GM13977 (cell line): ENCODE data around the gene ADAT2.
A peak's percentile ranks its signal among the peaks of the same experiment; 100 is the strongest.

Experiments
- DNase-seq: peaks from one replicate; pipeline ENCODE4 v3.0.0; 2012; ENCODE audit warnings: low spot score
- in situ Hi-C: fragments of 300-500 bp; cut with MboI; formaldehyde crosslinking; loops from one replicate; pipeline ENCODE4 v1.12.0; 2022; ENCODE audit warnings: low sequenced_read_pairs, low pct_unique_long_range_greater_than_20kb, mixed read lengths, inconsistent platforms; ENCODE audit not compliant: unreplicated experiment
- TF ChIP-seq, protein P1 (sequence below): IDR thresholded peaks from 2 replicates; pipeline ENCODE4 v1.5.1; 2012; ENCODE audit warnings: mild to moderate bottlenecking, control low read depth; ENCODE audit not compliant: insufficient read depth; ENCODE audit errors: extremely low read depth, missing control alignments

The ADAT2 gene

DNA sequence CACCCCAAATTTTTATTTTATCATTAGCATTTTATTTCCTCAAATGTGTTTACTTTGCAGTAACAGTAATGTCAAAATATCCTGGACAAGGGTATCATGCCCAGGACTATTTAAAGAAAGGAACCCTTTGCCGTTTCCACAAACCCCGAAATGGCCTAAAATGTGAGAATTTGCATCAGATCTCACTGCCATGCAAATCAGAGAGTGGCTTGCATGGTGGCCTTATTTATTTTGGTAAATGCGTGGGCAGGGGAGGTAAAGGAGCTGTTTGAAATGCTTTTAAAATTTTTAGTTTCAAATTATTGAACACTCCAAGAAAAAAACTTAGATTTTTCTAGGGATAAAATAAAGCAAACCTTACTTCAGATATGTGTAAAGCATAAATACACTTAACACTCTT lies 43.8 kb downstream of the ADAT2 start:
- in situ Hi-C loops, result loop anchor here (25.0 kb wide), 1 partner anchor 694 kb away; no protein-coding TSS in a partner anchor
- TF ChIP-seq, protein P1, sequence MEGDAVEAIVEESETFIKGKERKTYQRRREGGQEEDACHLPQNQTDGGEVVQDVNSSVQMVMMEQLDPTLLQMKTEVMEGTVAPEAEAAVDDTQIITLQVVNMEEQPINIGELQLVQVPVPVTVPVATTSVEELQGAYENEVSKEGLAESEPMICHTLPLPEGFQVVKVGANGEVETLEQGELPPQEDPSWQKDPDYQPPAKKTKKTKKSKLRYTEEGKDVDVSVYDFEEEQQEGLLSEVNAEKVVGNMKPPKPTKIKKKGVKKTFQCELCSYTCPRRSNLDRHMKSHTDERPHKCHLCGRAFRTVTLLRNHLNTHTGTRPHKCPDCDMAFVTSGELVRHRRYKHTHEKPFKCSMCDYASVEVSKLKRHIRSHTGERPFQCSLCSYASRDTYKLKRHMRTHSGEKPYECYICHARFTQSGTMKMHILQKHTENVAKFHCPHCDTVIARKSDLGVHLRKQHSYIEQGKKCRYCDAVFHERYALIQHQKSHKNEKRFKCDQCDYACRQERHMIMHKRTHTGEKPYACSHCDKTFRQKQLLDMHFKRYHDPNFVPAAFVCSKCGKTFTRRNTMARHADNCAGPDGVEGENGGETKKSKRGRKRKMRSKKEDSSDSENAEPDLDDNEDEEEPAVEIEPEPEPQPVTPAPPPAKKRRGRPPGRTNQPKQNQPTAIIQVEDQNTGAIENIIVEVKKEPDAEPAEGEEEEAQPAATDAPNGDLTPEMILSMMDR, result no peak
- DNase-seq, result peak; percentile 15

DNA sequence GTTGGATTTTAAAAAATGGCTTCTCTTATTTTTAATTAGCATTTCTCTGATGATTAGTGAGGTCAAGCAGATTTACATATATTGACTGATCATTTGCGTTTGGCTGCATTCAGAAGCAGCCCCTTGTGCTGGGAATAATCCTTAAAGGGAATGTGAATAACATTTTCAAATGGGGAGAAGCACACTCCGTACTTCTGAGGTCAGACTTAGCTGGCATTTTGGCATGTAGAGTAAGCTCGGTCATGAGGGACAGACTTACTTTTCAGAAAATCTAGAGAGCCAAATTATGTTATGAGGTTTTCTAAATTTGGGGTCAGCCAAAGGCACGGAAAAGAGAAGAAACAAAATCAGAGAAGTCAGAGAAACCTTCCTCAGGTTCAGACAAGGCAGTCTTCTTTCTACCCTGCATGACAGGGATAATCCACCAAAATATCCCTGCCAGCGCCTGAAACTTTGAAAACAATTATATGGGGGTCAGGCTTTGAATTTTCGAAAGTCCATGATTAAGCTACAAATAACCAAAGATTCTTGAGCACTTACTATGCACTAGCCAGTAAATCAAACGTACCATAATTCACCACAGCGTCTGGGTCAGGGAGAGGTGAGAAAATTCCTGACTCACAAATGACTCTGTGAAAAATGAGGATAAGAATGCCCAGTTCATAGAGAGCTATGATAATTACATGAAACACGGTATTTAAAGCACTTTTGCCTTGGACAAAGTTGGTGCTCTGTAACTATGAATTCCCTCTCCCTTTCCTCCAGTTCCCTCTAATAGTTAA lies 44.9 kb downstream of the ADAT2 start:
- in situ Hi-C loops, result loop anchor here (25.0 kb wide), 1 partner anchor 693 kb away; no protein-coding TSS in a partner anchor
- TF ChIP-seq, protein P1, result no peak
- DNase-seq, result no peak

DNA sequence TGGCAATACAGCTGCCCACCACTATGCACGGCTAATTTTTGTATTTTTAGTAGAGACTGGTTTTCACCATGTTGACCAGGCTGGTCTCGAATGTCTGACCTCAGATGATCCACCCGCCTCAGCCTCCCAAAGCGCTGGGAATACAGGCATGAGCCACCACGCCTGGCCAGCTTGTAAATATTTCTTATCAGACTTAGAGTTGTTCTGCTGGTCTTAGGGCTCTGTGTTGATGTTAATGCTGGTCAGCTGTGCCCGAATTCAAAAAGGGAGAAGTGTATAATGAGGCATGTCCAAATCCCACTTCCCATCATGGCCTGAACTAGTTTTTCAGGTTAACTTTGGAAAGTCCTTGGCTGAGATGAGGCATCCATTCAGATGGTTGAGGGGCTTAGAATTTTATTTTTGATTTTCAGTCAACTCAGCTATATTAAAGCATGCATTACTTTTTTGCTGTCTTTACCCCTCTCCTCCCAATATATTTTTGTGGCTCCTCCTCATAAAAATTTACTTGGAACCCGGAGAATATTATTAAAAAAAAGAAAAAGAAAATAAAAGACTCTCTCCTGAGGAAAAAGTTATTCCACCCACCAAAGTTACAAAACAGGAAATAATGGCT lies 47.7 kb downstream of the ADAT2 start:
- no peak for DNase-seq
- TF ChIP-seq, protein P1, result no peak
- in situ Hi-C loops, result loop anchor here (25.0 kb wide), 1 partner anchor 691 kb away; no protein-coding TSS in a partner anchor

DNA sequence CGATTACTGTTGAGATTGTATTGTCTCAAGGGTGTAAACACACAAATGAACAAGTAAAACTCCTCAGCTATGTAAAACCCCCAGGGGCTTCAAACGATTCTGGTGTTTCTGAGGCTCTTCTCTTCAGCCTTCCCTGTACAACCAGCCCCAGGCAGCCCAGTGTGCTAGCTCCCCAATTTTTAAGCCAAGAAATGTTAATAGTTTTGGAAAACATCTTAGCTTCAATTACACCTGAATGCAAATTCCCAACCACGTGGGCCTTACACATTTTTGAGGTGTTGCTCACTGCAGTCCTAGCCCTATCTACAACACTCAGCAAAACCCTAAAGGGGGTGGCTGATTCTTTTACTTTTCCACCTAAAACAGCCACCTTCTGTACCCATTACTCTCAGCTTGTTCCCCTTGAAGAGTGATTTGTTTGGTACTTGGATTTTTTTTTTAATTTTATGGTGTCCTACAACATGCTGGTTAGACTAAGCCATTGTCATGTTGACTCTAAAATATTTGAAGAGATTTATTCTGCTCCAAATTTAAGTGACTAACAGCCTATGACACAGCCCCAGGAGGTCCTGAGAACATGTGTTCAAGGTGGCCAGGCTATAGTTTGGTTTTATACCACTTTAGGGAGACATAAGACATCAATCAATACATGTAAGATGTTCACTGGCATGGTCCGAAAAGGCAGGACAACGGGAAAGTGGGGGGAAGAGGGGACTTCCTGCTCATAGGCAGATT lies 48.7 kb downstream of the ADAT2 start:
- no peak for DNase-seq
- TF ChIP-seq, protein P1, result no peak
- in situ Hi-C loops, result loop anchor here (25.0 kb wide), 1 partner anchor 690 kb away; no protein-coding TSS in a partner anchor

DNA sequence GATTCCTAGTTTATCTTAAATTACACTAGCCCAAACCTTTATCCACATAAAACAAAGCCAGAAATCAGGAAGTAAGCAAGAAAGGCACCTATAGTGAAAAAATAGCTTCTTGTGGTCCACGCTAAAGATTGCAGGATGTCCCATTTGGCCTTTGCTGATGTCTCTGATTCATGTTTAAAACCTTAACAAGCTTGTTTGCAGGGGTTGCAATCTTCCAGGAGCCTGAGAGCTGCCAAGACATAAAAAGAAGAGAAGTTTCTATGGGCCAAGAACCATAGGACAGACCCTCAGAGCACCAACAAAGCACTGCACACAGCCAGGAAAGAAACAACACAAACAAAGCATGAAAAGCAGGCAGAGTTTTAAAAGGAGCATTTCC lies 49.4 kb downstream of the ADAT2 start:
- no peak for DNase-seq
- TF ChIP-seq, protein P1, result no peak
- in situ Hi-C loops, result loop anchor here (25.0 kb wide), 1 partner anchor 689 kb away; no protein-coding TSS in a partner anchor
